ENCODE data around the gene KANSL2. TPM values are rescaled to one million over a fixed set of nuclear protein-coding genes. Genes with fewer than 3 reads are reported as not detected.
A peak's percentile ranks its signal among the peaks of the same experiment; 100 is the strongest.
"Not testable (repeated sequence)": the region's sequence is repeated elsewhere in the genome, so short reads cannot be mapped to it uniquely, and the experiment has no call there.

The KANSL2 gene
- 39.2 TPM for polyA plus RNA-seq (2013, experiment 1 of 2)
- 39.7 TPM for polyA plus RNA-seq (2013, experiment 2 of 2)

GRCh38 chr12:48681710-48682532 lies at the start of gene KANSL2:
Gene KANSL2 (minus strand): TSS chr12:48682238. CDS start chr12:48681632, 606 bp downstream.
- peaks cover 40% of the 10 kb centered on the region for H3K36me3 ChIP-seq (ENCODE audit: control insufficient read depth, insufficient read depth, low read length)
- WGBS, 2 experiments (ENCODE audit: insufficient coverage in 2 of 2) = 0% methylated on average over 52 to 62 of the region's 64 CpGs
- H3K27ac ChIP-seq (ENCODE audit: low read depth, low read length, severe bottlenecking) = peak within 1 kb of the TSS; percentile 95
- H3K4me3 ChIP-seq (ENCODE audit: extremely low read depth, insufficient read depth, low read length, poor library complexity, severe bottlenecking) = peak within 1 kb of the TSS; percentile 95
- H3K4me1 ChIP-seq (ENCODE audit: control insufficient read depth, insufficient read depth, low read length, poor library complexity, severe bottlenecking) = peaks cover 8% of the 10 kb centered on the region
- no peaks in the 10 kb centered on the region for H3K9me3 ChIP-seq (ENCODE audit: control insufficient read depth, low read length)

- no peak overlapping the region for H3K27ac ChIP-seq (ENCODE audit: low read depth, low read length, severe bottlenecking)
- H3K4me1 ChIP-seq (ENCODE audit: control insufficient read depth, insufficient read depth, low read length, poor library complexity, severe bottlenecking) = no peaks in the 10 kb centered on the region
- WGBS, 2 experiments (ENCODE audit: insufficient coverage in 2 of 2) = 62 to 78% methylated on average over 3 to 4 of the region's 5 CpGs
- H3K36me3 ChIP-seq (ENCODE audit: control insufficient read depth, insufficient read depth, low read length) = no peaks in the 10 kb centered on the region
- no peak overlapping the region for H3K4me3 ChIP-seq (ENCODE audit: extremely low read depth, insufficient read depth, low read length, poor library complexity, severe bottlenecking)
- no peaks in the 10 kb centered on the region for H3K9me3 ChIP-seq (ENCODE audit: control insufficient read depth, low read length)
Measured at GRCh38 chr12:48728807-48729206, 46.8 kb upstream of the KANSL2 start.

GRCh38 chr12:48720737-48721136 lies 38.7 kb upstream of the KANSL2 start:
- H3K4me1 ChIP-seq (ENCODE audit: control insufficient read depth, insufficient read depth, low read length, poor library complexity, severe bottlenecking); H3K27ac ChIP-seq (ENCODE audit: low read depth, low read length, severe bottlenecking); H3K4me3 ChIP-seq (ENCODE audit: extremely low read depth, insufficient read depth, low read length, poor library complexity, severe bottlenecking); H3K36me3 ChIP-seq (ENCODE audit: control insufficient read depth, insufficient read depth, low read length): not testable (repeated sequence)
- 78 to 100% methylated on average over 1 of the region's 1 CpG for WGBS, 2 experiments (ENCODE audit: insufficient coverage in 2 of 2)
- H3K9me3 ChIP-seq (ENCODE audit: control insufficient read depth, low read length) = peaks cover 20% of the 10 kb centered on the region

GRCh38 chr12:48720171-48720570 lies 38.1 kb upstream of the KANSL2 start:
- WGBS, 2 experiments (ENCODE audit: insufficient coverage in 2 of 2) = 63 to 83% methylated on average over 2 of the region's 2 CpGs
- not testable (repeated sequence) for H3K36me3 ChIP-seq (ENCODE audit: control insufficient read depth, insufficient read depth, low read length); H3K4me3 ChIP-seq (ENCODE audit: extremely low read depth, insufficient read depth, low read length, poor library complexity, severe bottlenecking); H3K27ac ChIP-seq (ENCODE audit: low read depth, low read length, severe bottlenecking); H3K4me1 ChIP-seq (ENCODE audit: control insufficient read depth, insufficient read depth, low read length, poor library complexity, severe bottlenecking)
- H3K9me3 ChIP-seq (ENCODE audit: control insufficient read depth, low read length) = peaks cover 20% of the 10 kb centered on the region

- not testable (repeated sequence) for H3K27ac ChIP-seq (ENCODE audit: low read depth, low read length, severe bottlenecking); H3K4me3 ChIP-seq (ENCODE audit: extremely low read depth, insufficient read depth, low read length, poor library complexity, severe bottlenecking)
- 89 to 100% methylated on average over 3 of the region's 4 CpGs for WGBS, 2 experiments (ENCODE audit: insufficient coverage in 2 of 2)
- H3K9me3 ChIP-seq (ENCODE audit: control insufficient read depth, low read length) = peaks cover 20% of the 10 kb centered on the region
- H3K36me3 ChIP-seq (ENCODE audit: control insufficient read depth, insufficient read depth, low read length) = peaks cover 16% of the 10 kb centered on the region
- H3K4me1 ChIP-seq (ENCODE audit: control insufficient read depth, insufficient read depth, low read length, poor library complexity, severe bottlenecking) = peaks cover 15% of the 10 kb centered on the region
Measured at GRCh38 chr12:48719002-48719401, 37.0 kb upstream of the KANSL2 start.

GRCh38 chr12:48717252-48717695 lies 35.2 kb upstream of the KANSL2 start:
- Histone ChIP-seq H3K36me3 (ENCODE audit: control insufficient read depth, insufficient read depth, low read length) (peaks cover 33% of the 10 kb centered on the region), H3K27ac (ENCODE audit: low read depth, low read length, severe bottlenecking) (peak overlapping the region; percentile 97), H3K9me3 (ENCODE audit: control insufficient read depth, low read length) (peaks cover 20% of the 10 kb centered on the region), H3K4me3 (ENCODE audit: extremely low read depth, insufficient read depth, low read length, poor library complexity, severe bottlenecking) (peak overlapping the region; percentile 79), H3K4me1 (ENCODE audit: control insufficient read depth, insufficient read depth, low read length, poor library complexity, severe bottlenecking) (peaks cover 17% of the 10 kb centered on the region)
- 21 to 22% methylated on average over 17 of the region's 21 CpGs for WGBS, 2 experiments (ENCODE audit: insufficient coverage in 2 of 2)

- H3K4me1 ChIP-seq (ENCODE audit: control insufficient read depth, insufficient read depth, low read length, poor library complexity, severe bottlenecking) = peaks cover 17% of the 10 kb centered on the region
- H3K4me3 ChIP-seq (ENCODE audit: extremely low read depth, insufficient read depth, low read length, poor library complexity, severe bottlenecking) = peak within 1 kb of the TSS; percentile 79
- 0 to 1% methylated on average over 37 to 51 of the region's 61 CpGs for WGBS, 2 experiments (ENCODE audit: insufficient coverage in 2 of 2)
- peak within 1 kb of the TSS; percentile 97 for H3K27ac ChIP-seq (ENCODE audit: low read depth, low read length, severe bottlenecking)
- peaks cover 39% of the 10 kb centered on the region for H3K36me3 ChIP-seq (ENCODE audit: control insufficient read depth, insufficient read depth, low read length)
- peaks cover 20% of the 10 kb centered on the region for H3K9me3 ChIP-seq (ENCODE audit: control insufficient read depth, low read length)
Measured at GRCh38 chr12:48716493-48717251, 34.6 kb upstream of the KANSL2 start, which contains the start of gene CCNT1. Gene CCNT1 (minus strand): TSS chr12:48716707. CDS start chr12:48716675, 32 bp downstream.

- Histone ChIP-seq H3K36me3 (ENCODE audit: control insufficient read depth, insufficient read depth, low read length) (peaks cover 43% of the 10 kb centered on the region), H3K27ac (ENCODE audit: low read depth, low read length, severe bottlenecking) (peak overlapping the region; percentile 97), H3K4me1 (ENCODE audit: control insufficient read depth, insufficient read depth, low read length, poor library complexity, severe bottlenecking) (peaks cover 17% of the 10 kb centered on the region), H3K4me3 (ENCODE audit: extremely low read depth, insufficient read depth, low read length, poor library complexity, severe bottlenecking) (peak overlapping the region; percentile 79), H3K9me3 (ENCODE audit: control insufficient read depth, low read length) (peaks cover 19% of the 10 kb centered on the region)
- 0% methylated on average over 9 to 16 of the region's 17 CpGs for WGBS, 2 experiments (ENCODE audit: insufficient coverage in 2 of 2)
Measured at GRCh38 chr12:48716168-48716492, 34.1 kb upstream of the KANSL2 start.

GRCh38 chr12:48712209-48712608 lies 30.2 kb upstream of the KANSL2 start:
- Histone ChIP-seq H3K27ac (ENCODE audit: low read depth, low read length, severe bottlenecking) (no peak overlapping the region), H3K4me1 (ENCODE audit: control insufficient read depth, insufficient read depth, low read length, poor library complexity, severe bottlenecking) (peaks cover 13% of the 10 kb centered on the region), H3K36me3 (ENCODE audit: control insufficient read depth, insufficient read depth, low read length) (peaks cover 79% of the 10 kb centered on the region), H3K9me3 (ENCODE audit: control insufficient read depth, low read length) (no peaks in the 10 kb centered on the region), H3K4me3 (ENCODE audit: extremely low read depth, insufficient read depth, low read length, poor library complexity, severe bottlenecking) (no peak overlapping the region)
- WGBS, 2 experiments (ENCODE audit: insufficient coverage in 2 of 2) = 95 to 98% methylated on average over 5 of the region's 10 CpGs

GRCh38 chr12:48698822-48699221 lies 16.8 kb upstream of the KANSL2 start:
- 95 to 97% methylated on average over 5 to 6 of the region's 7 CpGs for WGBS, 2 experiments (ENCODE audit: insufficient coverage in 2 of 2)
- H3K36me3 ChIP-seq (ENCODE audit: control insufficient read depth, insufficient read depth, low read length) = peaks cover 81% of the 10 kb centered on the region

More at GRCh38 chr12:48698822-48699221, 16.8 kb upstream of the KANSL2 start:
- H3K4me3 ChIP-seq (ENCODE audit: extremely low read depth, insufficient read depth, low read length, poor library complexity, severe bottlenecking); H3K4me1 ChIP-seq (ENCODE audit: control insufficient read depth, insufficient read depth, low read length, poor library complexity, severe bottlenecking); H3K27ac ChIP-seq (ENCODE audit: low read depth, low read length, severe bottlenecking); H3K9me3 ChIP-seq (ENCODE audit: control insufficient read depth, low read length): not testable (repeated sequence)
